Tibial nerve (tissue), 4 donors: ENCODE measurements around the gene PGGHG. TPM values are rescaled to one million over a fixed set of nuclear protein-coding genes. Genes with fewer than 3 reads are reported as not detected.

Source experiments
- DNase-seq, 2 donors: peaks; one replicate each; pipeline ENCODE4 v3.0.0-alpha.2; 2019; ENCODE audit warnings: low spot score in 2 of 2
- H3K27ac ChIP-seq, 4 donors: fragments of 200-600 bp; sonication (generic) in 3 of 4; one replicate each; pipeline ENCODE4 v1.5.1; 2017 to 2019; ENCODE audit warnings: mild to moderate bottlenecking in 1 of 4
- H3K27me3 ChIP-seq, 2 donors: fragments of 200-600 bp; sonication (generic) in 1 of 2; one replicate each; pipeline versions ENCODE4 v1.5.1 to v1.6.0; 2017 to 2019
- H3K36me3 ChIP-seq, 3 donors: fragments of 200-600 bp; sonication (generic); one replicate each; pipeline ENCODE4 v1.5.1; 2018 to 2019
- H3K4me1 ChIP-seq, 4 donors: fragments of 200-600 bp; sonication (generic) in 3 of 4; one replicate each; pipeline ENCODE4 v1.5.1; 2017 to 2019
- H3K4me3 ChIP-seq, 4 donors: fragments of 200-600 bp; sonication (generic) in 3 of 4; one replicate each; pipeline ENCODE4 v1.5.1; 2017 to 2019; ENCODE audit warnings: mild to moderate bottlenecking in 1 of 4, moderate library complexity in 1 of 4
- H3K9me3 ChIP-seq, 4 donors: fragments of 200-600 bp; sonication (generic) in 3 of 4; one replicate each; pipeline ENCODE4 v1.5.1; 2017 to 2019
- EP300 ChIP-seq, 2 donors: sonication (generic); formaldehyde crosslinking; IDR thresholded peaks; one replicate each; pipeline ENCODE4 v1.6.1; 2017; ENCODE audit warnings: antibody characterized with exemption in 2 of 2, mild to moderate bottlenecking in 1 of 2
- POLR2A ChIP-seq, 2 donors: fragments of 450-650 bp; IDR thresholded peaks; one replicate each; pipeline ENCODE4 v1.6.1; 2017; ENCODE audit warnings: antibody characterized with exemption in 2 of 2, mild to moderate bottlenecking in 2 of 2, moderate library complexity in 2 of 2
- WGBS, 2 donors: methylation state at CpG; one replicate each; pipeline ENCODE4 v1.1.5; 2018; 5-methylcytosine and 5-hydroxymethylcytosine counted together
- total RNA-seq, 4 donors: library from RNA; depleted of rRNA; stranded (reverse); fragments of >200 nt; gene quantifications; one replicate each; pipeline ENCODE4 v1.1.0, GENCODE V29; 2016
- TF ChIP-seq, protein P1 (sequence below), 5 experiments: fragments of 200-600 bp in 3 of 5; fragments of 450-650 bp in 2 of 5; sonication (generic) in 3 of 5; IDR thresholded peaks; one replicate each; pipeline ENCODE4 v1.5.1; 2016 to 2019; ENCODE audit warnings: antibody characterized with exemption in 5 of 5, mild to moderate bottlenecking in 3 of 5, moderate library complexity in 2 of 5

PGGHG gene
- total RNA-seq, 4 donors from 2014 or later, result 43.7 to 166 (median 55.6) TPM

- no peaks in the 10 kb centered on the region for H3K9me3 ChIP-seq
- peaks cover 0 to 46% (median 0%) of the 10 kb centered on the region in 3 donors for H3K36me3 ChIP-seq
- peaks cover 0 to 22% (median 15%) of the 10 kb centered on the region in 4 donors for H3K4me1 ChIP-seq
- TF ChIP-seq, protein P1, sequence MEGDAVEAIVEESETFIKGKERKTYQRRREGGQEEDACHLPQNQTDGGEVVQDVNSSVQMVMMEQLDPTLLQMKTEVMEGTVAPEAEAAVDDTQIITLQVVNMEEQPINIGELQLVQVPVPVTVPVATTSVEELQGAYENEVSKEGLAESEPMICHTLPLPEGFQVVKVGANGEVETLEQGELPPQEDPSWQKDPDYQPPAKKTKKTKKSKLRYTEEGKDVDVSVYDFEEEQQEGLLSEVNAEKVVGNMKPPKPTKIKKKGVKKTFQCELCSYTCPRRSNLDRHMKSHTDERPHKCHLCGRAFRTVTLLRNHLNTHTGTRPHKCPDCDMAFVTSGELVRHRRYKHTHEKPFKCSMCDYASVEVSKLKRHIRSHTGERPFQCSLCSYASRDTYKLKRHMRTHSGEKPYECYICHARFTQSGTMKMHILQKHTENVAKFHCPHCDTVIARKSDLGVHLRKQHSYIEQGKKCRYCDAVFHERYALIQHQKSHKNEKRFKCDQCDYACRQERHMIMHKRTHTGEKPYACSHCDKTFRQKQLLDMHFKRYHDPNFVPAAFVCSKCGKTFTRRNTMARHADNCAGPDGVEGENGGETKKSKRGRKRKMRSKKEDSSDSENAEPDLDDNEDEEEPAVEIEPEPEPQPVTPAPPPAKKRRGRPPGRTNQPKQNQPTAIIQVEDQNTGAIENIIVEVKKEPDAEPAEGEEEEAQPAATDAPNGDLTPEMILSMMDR (IDR thresholded peaks at IDR 0.05), result no peak
- no peak for TF ChIP-seq POLR2A (IDR thresholded peaks at IDR 0.05)
- TF ChIP-seq EP300 (IDR thresholded peaks at IDR 0.05), result no peak
- no peak overlapping the region for H3K4me3 ChIP-seq
- peaks cover 0 to 4% of the 10 kb centered on the region in 2 donors for H3K27me3 ChIP-seq
- no peak for DNase-seq
- WGBS, 2 donors, result 80 to 84% methylated on average over 9 to 12 of the region's 13 CpGs
- no peak overlapping the region for H3K27ac ChIP-seq
Observed at GRCh38 chr11:290621-291231, 1.8 kb downstream of the PGGHG start.

GRCh38 chr11:291281-292210, 2.6 kb downstream of the PGGHG start:
- no peak overlapping the region for H3K4me3 ChIP-seq
- no peaks in the 10 kb centered on the region for H3K9me3 ChIP-seq
- WGBS, 2 donors, result 82 to 84% methylated on average over 44 of the region's 44 CpGs
- H3K4me1 ChIP-seq, result peaks cover 0 to 22% (median 15%) of the 10 kb centered on the region in 4 donors
- DNase-seq, result no peak
- no peak overlapping the region for H3K27ac ChIP-seq
- no peak for TF ChIP-seq EP300 (IDR thresholded peaks at IDR 0.05)
- no peak for TF ChIP-seq POLR2A (IDR thresholded peaks at IDR 0.05)
- TF ChIP-seq, protein P1 (IDR thresholded peaks at IDR 0.05), result no peak
- peaks cover 0 to 49% (median 0%) of the 10 kb centered on the region in 3 donors for H3K36me3 ChIP-seq
- H3K27me3 ChIP-seq, result no peaks in the 10 kb centered on the region

DNA sequence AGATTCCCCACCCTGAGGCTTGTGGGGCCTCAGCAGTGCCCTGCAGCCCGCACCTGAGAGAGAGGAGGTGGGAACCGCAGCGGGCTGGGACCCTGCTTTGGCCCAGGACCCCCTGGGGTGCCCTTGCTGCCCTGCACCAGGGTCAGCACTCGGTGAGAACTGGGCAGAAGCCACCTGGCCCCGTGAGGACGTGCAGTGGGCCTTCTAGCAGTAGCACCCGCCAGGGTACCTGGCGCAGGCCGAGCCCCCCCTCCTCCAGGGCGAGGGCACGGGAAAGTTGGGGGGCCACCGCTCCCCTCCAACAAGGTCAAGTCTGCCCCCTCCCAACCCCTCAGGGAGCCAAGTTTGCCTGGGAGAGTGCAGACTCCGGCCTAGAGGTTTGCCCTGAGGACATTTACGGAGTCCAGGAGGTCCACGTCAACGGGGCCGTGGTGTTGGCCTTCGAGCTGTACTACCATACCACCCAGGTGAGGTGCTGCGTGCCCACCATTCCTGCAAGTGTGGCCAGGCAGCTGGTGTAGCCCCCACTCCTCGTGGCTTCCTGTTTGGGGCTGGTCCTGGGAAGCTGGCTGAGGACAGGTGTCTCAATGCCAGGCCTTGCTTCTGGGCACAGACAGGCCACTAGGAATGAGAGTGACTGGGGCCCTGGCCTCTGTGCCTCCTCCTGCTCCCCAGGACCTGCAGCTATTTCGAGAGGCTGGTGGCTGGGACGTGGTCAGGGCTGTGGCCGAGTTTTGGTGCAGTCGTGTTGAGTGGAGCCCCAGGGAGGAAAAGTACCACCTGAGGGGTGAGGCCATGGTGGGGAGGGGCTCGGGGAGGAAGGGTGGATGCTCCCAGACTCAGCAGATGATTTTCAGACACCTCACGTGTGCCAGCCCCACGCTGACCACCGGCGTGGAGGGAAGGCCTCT, 3.5 kb downstream of the PGGHG start:
- DNase-seq, result no peak
- no peaks in the 10 kb centered on the region for H3K27me3 ChIP-seq
- peaks cover 0 to 49% (median 0%) of the 10 kb centered on the region in 3 donors for H3K36me3 ChIP-seq
- WGBS, 2 donors, result 91% methylated on average over 21 to 26 of the region's 29 CpGs
- peaks cover 0 to 31% (median 17%) of the 10 kb centered on the region in 4 donors for H3K4me1 ChIP-seq
- H3K9me3 ChIP-seq, result no peaks in the 10 kb centered on the region
- TF ChIP-seq, protein P1 (IDR thresholded peaks at IDR 0.05), result no peak
- no peak for TF ChIP-seq EP300 (IDR thresholded peaks at IDR 0.05)
- no peak for TF ChIP-seq POLR2A (IDR thresholded peaks at IDR 0.05)
- no peak overlapping the region for H3K4me3 ChIP-seq
- H3K27ac ChIP-seq, result no peak overlapping the region

- H3K27ac ChIP-seq, result no peak overlapping the region
- TF ChIP-seq POLR2A (IDR thresholded peaks at IDR 0.05) (no peak), EP300 (IDR thresholded peaks at IDR 0.05) (no peak)
- TF ChIP-seq, protein P1 (IDR thresholded peaks at IDR 0.05), result no peak
- no peaks in the 10 kb centered on the region for H3K27me3 ChIP-seq
- peaks cover 0 to 49% (median 0%) of the 10 kb centered on the region in 3 donors for H3K36me3 ChIP-seq
- no peak for DNase-seq
- WGBS, 2 donors, result 82 to 83% methylated on average over 16 to 18 of the region's 18 CpGs
- no peak overlapping the region for H3K4me3 ChIP-seq
- peaks cover 0 to 33% (median 15%) of the 10 kb centered on the region in 4 donors for H3K4me1 ChIP-seq
- no peaks in the 10 kb centered on the region for H3K9me3 ChIP-seq
Observed at GRCh38 chr11:293271-293851, 4.4 kb downstream of the PGGHG start.
